GM12878 (cell line): ENCODE measurements around the gene MXRA8. TPM values are rescaled to one million over a fixed set of nuclear protein-coding genes. Genes with fewer than 3 reads are reported as not detected.

Experiments
- ATAC-seq: fragments of 200-7000 bp; cut with Tn5 transposase; 3 replicates; pipeline ENCODE4 v1.9.1; 2020; ENCODE audit warnings: mild to moderate bottlenecking, moderate library complexity
- BruUV-seq: library from RNA; stranded (reverse); fragments of 400-500 nt; replicated peaks from 2 replicates; lab custom pipeline; 2021; lab: Mats Ljungman, UMichigan
- CTCF ChIA-PET: fragments of 300-600 bp; sonication (Branson Sonifier 250); formaldehyde crosslinking; extraction: SDS; loops from one replicate; lab custom pipeline; 2021; ENCODE audit warnings: inconsistent platforms; lab: Yijun Ruan, JAX
- POLR2A ChIA-PET: fragments of 350-600 bp; formaldehyde crosslinking; extraction: SDS; loops from one replicate; lab custom pipeline; 2021; ENCODE audit warnings: inconsistent platforms; lab: Charles Lee
- RAD21 ChIA-PET: fragments of 300-600 bp; sonication (Branson Sonifier 250); formaldehyde crosslinking; loops from one replicate; lab custom pipeline; 2023; ENCODE audit warnings: antibody characterized with exemption; ENCODE audit not compliant: unreplicated experiment; lab: Charles Lee
- SMC1A ChIA-PET: fragments of 300-600 bp; sonication (Branson Sonifier 250); formaldehyde crosslinking; loops from one replicate; lab custom pipeline; 2023; ENCODE audit not compliant: unreplicated experiment, uncharacterized antibody; lab: Charles Lee
- DNase-seq: peaks from one replicate; pipeline ENCODE4 v3.0.0-alpha.2; 2011; ENCODE audit warnings: low read depth, low spot score
- FAIRE-seq: peaks from 3 replicates; lab custom pipeline; 2011; peaks lifted over from hg19 to GRCh38; lab: Jason Lieb, UNC
- H2AFZ ChIP-seq: 2 replicates; pipeline ENCODE4 v1.6.0; 2011; ENCODE audit warnings: low read depth, low read length, control low read depth; ENCODE audit not compliant: control insufficient read depth
- H3K27ac ChIP-seq: 2 replicates; pipeline ENCODE4 v1.5.1; 2011; ENCODE audit warnings: control low read depth; ENCODE audit not compliant: control insufficient read depth, insufficient read depth
- H3K27me3 ChIP-seq, 2 experiments: replicated peaks in 1 of 2; 2 replicates each; pipeline versions ENCODE4 v1.6.0 to v1.6.1; 2011; ENCODE audit warnings: low read length in 1 of 2; ENCODE audit not compliant: control insufficient read depth in 2 of 2, insufficient read depth in 2 of 2
- H3K36me3 ChIP-seq, 2 experiments: 2 replicates each; pipeline ENCODE4 v1.5.1; 2011; ENCODE audit warnings: low read length in 1 of 2; ENCODE audit not compliant: control insufficient read depth in 2 of 2, insufficient read depth in 2 of 2
- H3K4me1 ChIP-seq: 2 replicates; pipeline ENCODE4 v1.6.1; 2011; ENCODE audit warnings: mild to moderate bottlenecking, low read length, moderate library complexity, mixed read lengths; ENCODE audit not compliant: control insufficient read depth, insufficient read depth
- H3K4me2 ChIP-seq: 2 replicates; pipeline ENCODE4 v1.6.0; 2011; ENCODE audit warnings: control low read depth; ENCODE audit not compliant: control insufficient read depth, insufficient read depth
- H3K4me3 ChIP-seq: fragments of 200-600 bp; sonication (generic); 2 replicates; pipeline ENCODE4 v1.5.1; 2016
- H3K79me2 ChIP-seq: 2 replicates; pipeline ENCODE4 v1.6.0; 2011; ENCODE audit warnings: low read length; ENCODE audit not compliant: control insufficient read depth, insufficient read depth
- H3K9ac ChIP-seq: 2 replicates; pipeline ENCODE4 v1.8.0; 2011; ENCODE audit warnings: low read length, control low read depth, mixed read lengths; ENCODE audit not compliant: control insufficient read depth, insufficient read depth
- H3K9me3 ChIP-seq: replicated peaks from 3 replicates; pipeline ENCODE4 v1.5.1; 2011; ENCODE audit warnings: mild to moderate bottlenecking, low read length; ENCODE audit not compliant: control insufficient read depth, insufficient read depth
- H4K20me1 ChIP-seq: 2 replicates; pipeline ENCODE4 v1.6.0; 2011; ENCODE audit not compliant: control insufficient read depth, insufficient read depth
- BHLHE40 ChIP-seq, 2 experiments: fragments of 450-650 bp in 1 of 2; IDR thresholded peaks; 2 replicates each; pipeline ENCODE4 v1.6.1; 2011 to 2017; ENCODE audit warnings: low read depth in 2 of 2, borderline replicate concordance in 1 of 2, improper control_type of control experiment in 1 of 2, low read length in 1 of 2, mild to moderate bottlenecking in 1 of 2
- LARP7 ChIP-seq: fragments of 450-650 bp; IDR thresholded peaks from 2 replicates; pipeline ENCODE4 v1.6.1; 2017; ENCODE audit warnings: mild to moderate bottlenecking
- NR2C1 ChIP-seq: fragments of 450-650 bp; IDR thresholded peaks from 2 replicates; pipeline ENCODE4 v1.6.1; 2017; ENCODE audit warnings: antibody characterized with exemption, mild to moderate bottlenecking, moderate library complexity
- POLR2AphosphoS5 ChIP-seq: IDR thresholded peaks from 2 replicates; pipeline ENCODE4 v1.6.1; 2011; ENCODE audit warnings: mild to moderate bottlenecking, low read length, inconsistent platforms
- SMAD1 ChIP-seq: fragments of 450-650 bp; IDR thresholded peaks from 2 replicates; pipeline ENCODE4 v1.6.1; 2018; ENCODE audit warnings: mild to moderate bottlenecking, low read depth; ENCODE audit not compliant: partially characterized antibody
- SUZ12 ChIP-seq: fragments of 200-600 bp; sonication (generic); IDR thresholded peaks from one replicate; pipeline ENCODE4 v1.6.1; 2018; ENCODE audit warnings: antibody characterized with exemption, mild to moderate bottlenecking; ENCODE audit not compliant: unreplicated experiment
- USF1 ChIP-seq: IDR thresholded peaks from 2 replicates; pipeline ENCODE4 v1.6.1; 2011; ENCODE audit warnings: borderline replicate concordance, low read depth, mild to moderate bottlenecking, moderate library complexity, mixed read lengths, low read length; ENCODE audit not compliant: insufficient read depth; ENCODE audit errors: extremely low read length
- YBX1 ChIP-seq: fragments of 450-650 bp; IDR thresholded peaks from 2 replicates; pipeline ENCODE4 v1.6.1; 2016; ENCODE audit warnings: antibody characterized with exemption
- WGBS: methylation state at CpG from one replicate; pipeline ENCODE4 v1.1.6; 2016; ENCODE audit warnings: low lambda C conversion rate; ENCODE audit not compliant: insufficient replicate concordance, insufficient coverage; ENCODE audit errors: missing lambda C conversion rate; 5-methylcytosine and 5-hydroxymethylcytosine counted together
- in situ Hi-C: fragments of 300-500 bp; cut with MboI; formaldehyde crosslinking; loops from 9 replicates; pipeline ENCODE4 v1.14.3; 2018; ENCODE audit warnings: mixed read lengths
- intact Hi-C: fragments of 100-400 bp; cut with micrococcal nuclease; formaldehyde crosslinking; loops from one replicate; pipeline ENCODE4 v1.14.2; 2022; ENCODE audit not compliant: unreplicated experiment
- polyA plus RNA-seq, 11 experiments: library from polyadenylated mRNA; depleted of rRNA in 4 of 11; unstranded in 6 of 11; stranded (reverse) in 5 of 11; fragments of >200 nt; fragmentation: Nextera tagmentation in 4 of 11; fragmentation: Illumina TruSeq in 1 of 11; extraction: Ambion mirVana in 4 of 11; extraction: Trizol in 1 of 11; gene quantifications; 1 replicate in 1 of 11; 2 replicates in 10 of 11; pipeline versions ENCODE4 v1.2.1 to v1.2.3, GENCODE V29; 2011 to 2016; ENCODE audit warnings: inconsistent platforms in 2 of 11, missing spikeins in 2 of 11, low read depth in 1 of 11
- total RNA-seq, 4 experiments: library from RNA; depleted of rRNA in 3 of 4; stranded (reverse); fragments of >200 nt in 3 of 4; fragmentation: Illumina TruSeq in 1 of 4; extraction: Trizol in 1 of 4; gene quantifications; 2 replicates each; pipeline versions ENCODE4 v1.2.1 to v1.2.3, GENCODE V29; 2013 to 2021
- TF ChIP-seq, protein P1 (sequence below): fragments of 450-650 bp; IDR thresholded peaks from 2 replicates; pipeline ENCODE4 v1.6.1; 2016; ENCODE audit warnings: mild to moderate bottlenecking, moderate library complexity, borderline replicate concordance
- TF ChIP-seq, protein P2 (sequence below): fragments of 450-650 bp; IDR thresholded peaks from 2 replicates; pipeline ENCODE4 v1.6.1; 2017; ENCODE audit warnings: mild to moderate bottlenecking, moderate library complexity

Gene MXRA8
- total and polyA plus RNA-seq, 10 of the 15 experiments (the other 5 are each of a cell fraction or from before 2014, with no cell fraction given), result 0.11 to 0.54 (median 0.21) TPM; not detected in 6

- ATAC-seq (no peak), DNase-seq (no peak), FAIRE-seq (no peak)
- H3K79me2 ChIP-seq, result no peaks in the 10 kb centered on the region
- H3K27ac ChIP-seq, result no peak overlapping the region
- WGBS, result 97% methylated on average over 44 of the region's 50 CpGs
- no peak overlapping the region for H3K9ac ChIP-seq
- H3K4me2 ChIP-seq, result no peak overlapping the region
- ChIA-PET RAD21 (no interaction called here), CTCF (interaction anchor here (0.6 to 1.4 kb wide), 3 partner anchors 10 to 15 kb away, joined by 3 to 4 read pairs (median 3); partner anchors contain the start of gene CCNL2), POLR2A (no interaction called here), SMC1A (interaction anchor here (1.0 kb wide), 1 partner anchor 11 kb away, joined by 3 read pairs; no protein-coding TSS in a partner anchor)
- no peaks in the 10 kb centered on the region for H3K27me3 ChIP-seq
- no peak overlapping the region for H2AFZ ChIP-seq
- no peaks in the 10 kb centered on the region for H4K20me1 ChIP-seq
- in situ Hi-C loops (no loop called here), intact Hi-C loops (no loop called here)
- H3K36me3 ChIP-seq, result peaks cover 37 to 39% of the 10 kb centered on the region in 2 experiments
- H3K4me1 ChIP-seq, result no peaks in the 10 kb centered on the region
- no peak overlapping the region for H3K4me3 ChIP-seq
- BruUV-seq, result no TSS peak
- H3K9me3 ChIP-seq, result no peaks in the 10 kb centered on the region
- TF ChIP-seq, protein P1, sequence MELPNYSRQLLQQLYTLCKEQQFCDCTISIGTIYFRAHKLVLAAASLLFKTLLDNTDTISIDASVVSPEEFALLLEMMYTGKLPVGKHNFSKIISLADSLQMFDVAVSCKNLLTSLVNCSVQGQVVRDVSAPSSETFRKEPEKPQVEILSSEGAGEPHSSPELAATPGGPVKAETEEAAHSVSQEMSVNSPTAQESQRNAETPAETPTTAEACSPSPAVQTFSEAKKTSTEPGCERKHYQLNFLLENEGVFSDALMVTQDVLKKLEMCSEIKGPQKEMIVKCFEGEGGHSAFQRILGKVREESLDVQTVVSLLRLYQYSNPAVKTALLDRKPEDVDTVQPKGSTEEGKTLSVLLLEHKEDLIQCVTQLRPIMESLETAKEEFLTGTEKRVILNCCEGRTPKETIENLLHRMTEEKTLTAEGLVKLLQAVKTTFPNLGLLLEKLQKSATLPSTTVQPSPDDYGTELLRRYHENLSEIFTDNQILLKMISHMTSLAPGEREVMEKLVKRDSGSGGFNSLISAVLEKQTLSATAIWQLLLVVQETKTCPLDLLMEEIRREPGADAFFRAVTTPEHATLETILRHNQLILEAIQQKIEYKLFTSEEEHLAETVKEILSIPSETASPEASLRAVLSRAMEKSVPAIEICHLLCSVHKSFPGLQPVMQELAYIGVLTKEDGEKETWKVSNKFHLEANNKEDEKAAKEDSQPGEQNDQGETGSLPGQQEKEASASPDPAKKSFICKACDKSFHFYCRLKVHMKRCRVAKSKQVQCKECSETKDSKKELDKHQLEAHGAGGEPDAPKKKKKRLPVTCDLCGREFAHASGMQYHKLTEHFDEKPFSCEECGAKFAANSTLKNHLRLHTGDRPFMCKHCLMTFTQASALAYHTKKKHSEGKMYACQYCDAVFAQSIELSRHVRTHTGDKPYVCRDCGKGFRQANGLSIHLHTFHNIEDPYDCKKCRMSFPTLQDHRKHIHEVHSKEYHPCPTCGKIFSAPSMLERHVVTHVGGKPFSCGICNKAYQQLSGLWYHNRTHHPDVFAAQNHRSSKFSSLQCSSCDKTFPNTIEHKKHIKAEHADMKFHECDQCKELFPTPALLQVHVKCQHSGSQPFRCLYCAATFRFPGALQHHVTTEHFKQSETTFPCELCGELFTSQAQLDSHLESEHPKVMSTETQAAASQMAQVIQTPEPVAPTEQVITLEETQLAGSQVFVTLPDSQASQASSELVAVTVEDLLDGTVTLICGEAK, result no peak
- TF ChIP-seq USF1 (no peak), YBX1 (no peak), SMAD1 (no peak), POLR2AphosphoS5 (peak; percentile 22; the same call in 1 of the 2 replicates), BHLHE40 (IDR thresholded peaks at IDR 0.05; ENCODE audit: borderline replicate concordance in 1 of 2, low read depth in 2 of 2, low read length in 1 of 2) (no peak), NR2C1 (peak; percentile 59), SUZ12 (no peak), LARP7 (no peak)
- TF ChIP-seq, protein P2, sequence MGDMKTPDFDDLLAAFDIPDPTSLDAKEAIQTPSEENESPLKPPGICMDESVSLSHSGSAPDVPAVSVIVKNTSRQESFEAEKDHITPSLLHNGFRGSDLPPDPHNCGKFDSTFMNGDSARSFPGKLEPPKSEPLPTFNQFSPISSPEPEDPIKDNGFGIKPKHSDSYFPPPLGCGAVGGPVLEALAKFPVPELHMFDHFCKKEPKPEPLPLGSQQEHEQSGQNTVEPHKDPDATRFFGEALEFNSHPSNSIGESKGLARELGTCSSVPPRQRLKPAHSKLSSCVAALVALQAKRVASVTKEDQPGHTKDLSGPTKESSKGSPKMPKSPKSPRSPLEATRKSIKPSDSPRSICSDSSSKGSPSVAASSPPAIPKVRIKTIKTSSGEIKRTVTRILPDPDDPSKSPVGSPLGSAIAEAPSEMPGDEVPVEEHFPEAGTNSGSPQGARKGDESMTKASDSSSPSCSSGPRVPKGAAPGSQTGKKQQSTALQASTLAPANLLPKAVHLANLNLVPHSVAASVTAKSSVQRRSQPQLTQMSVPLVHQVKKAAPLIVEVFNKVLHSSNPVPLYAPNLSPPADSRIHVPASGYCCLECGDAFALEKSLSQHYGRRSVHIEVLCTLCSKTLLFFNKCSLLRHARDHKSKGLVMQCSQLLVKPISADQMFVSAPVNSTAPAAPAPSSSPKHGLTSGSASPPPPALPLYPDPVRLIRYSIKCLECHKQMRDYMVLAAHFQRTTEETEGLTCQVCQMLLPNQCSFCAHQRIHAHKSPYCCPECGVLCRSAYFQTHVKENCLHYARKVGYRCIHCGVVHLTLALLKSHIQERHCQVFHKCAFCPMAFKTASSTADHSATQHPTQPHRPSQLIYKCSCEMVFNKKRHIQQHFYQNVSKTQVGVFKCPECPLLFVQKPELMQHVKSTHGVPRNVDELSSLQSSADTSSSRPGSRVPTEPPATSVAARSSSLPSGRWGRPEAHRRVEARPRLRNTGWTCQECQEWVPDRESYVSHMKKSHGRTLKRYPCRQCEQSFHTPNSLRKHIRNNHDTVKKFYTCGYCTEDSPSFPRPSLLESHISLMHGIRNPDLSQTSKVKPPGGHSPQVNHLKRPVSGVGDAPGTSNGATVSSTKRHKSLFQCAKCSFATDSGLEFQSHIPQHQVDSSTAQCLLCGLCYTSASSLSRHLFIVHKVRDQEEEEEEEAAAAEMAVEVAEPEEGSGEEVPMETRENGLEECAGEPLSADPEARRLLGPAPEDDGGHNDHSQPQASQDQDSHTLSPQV, result no peak
Measured at GRCh38 chr1:1387098-1388077, 29.0 kb upstream of the MXRA8 start.
